B cell (primary cell): ENCODE data around the gene MLIP. TPM values are rescaled to one million over a fixed set of nuclear protein-coding genes. Genes with fewer than 3 reads are reported as not detected.

Source experiments
- ATAC-seq: fragments of 200-7000 bp; cut with Tn5 transposase; one replicate; pipeline ENCODE4 v1.10.0; 2021; ENCODE audit warnings: low read depth, mild to moderate bottlenecking, moderate number of reproducible peaks, moderate library complexity
- CTCF ChIA-PET: fragments of 350-600 bp; sonication (Branson Sonifier 250); formaldehyde crosslinking; loops from one replicate; lab custom pipeline; 2021; ENCODE audit warnings: antibody characterized with exemption, inconsistent platforms; lab: Charles Lee
- POLR2A ChIA-PET: fragments of 350-600 bp; sonication (Branson Sonifier 250); formaldehyde crosslinking; loops from one replicate; lab custom pipeline; 2021; ENCODE audit warnings: antibody characterized with exemption; lab: Charles Lee
- DNase-seq: peaks from one replicate; pipeline ENCODE4 v3.0.0; 2013
- H2AFZ ChIP-seq: 2 replicates; pipeline ENCODE4 v1.6.1; 2012; ENCODE audit warnings: mild to moderate bottlenecking, low read depth, low read length; ENCODE audit not compliant: insufficient read depth, poor library complexity, severe bottlenecking
- H3K27ac ChIP-seq, 2 donors: 1 replicate in 1 of 2; 2 replicates in 1 of 2; pipeline ENCODE4 v1.5.1; 2012 to 2013; ENCODE audit warnings: low read length in 2 of 2, mild to moderate bottlenecking in 2 of 2, moderate library complexity in 1 of 2
- H3K27me3 ChIP-seq, 4 experiments: fragments of 200-600 bp in 1 of 4; sonication (generic) in 1 of 4; replicated peaks in 1 of 4; 1 replicate in 2 of 4; 2 replicates in 2 of 4; pipeline versions ENCODE4 v1.6.1 to v1.7.0; 2013 to 2016; ENCODE audit warnings: low read length in 3 of 4, mild to moderate bottlenecking in 2 of 4, mixed read lengths in 1 of 4, moderate library complexity in 1 of 4; ENCODE audit not compliant: insufficient read depth in 4 of 4, control insufficient read depth in 3 of 4; ENCODE audit errors: control extremely low read depth in 1 of 4
- H3K36me3 ChIP-seq, 2 experiments: replicated peaks in 1 of 2; 1 replicate in 1 of 2; 2 replicates in 1 of 2; pipeline versions ENCODE4 v1.6.1 to v1.7.1; 2013; ENCODE audit warnings: low read length in 1 of 2; ENCODE audit not compliant: insufficient read depth in 2 of 2, control insufficient read depth in 1 of 2; ENCODE audit errors: control extremely low read depth in 1 of 2, extremely low read depth in 1 of 2
- H3K4me1 ChIP-seq, 2 donors: fragments of 200-600 bp in 1 of 2; sonication (generic) in 1 of 2; 1 replicate in 1 of 2; 2 replicates in 1 of 2; pipeline versions ENCODE4 v1.5.1 to v1.6.1; 2013 to 2017; ENCODE audit warnings: low read length in 2 of 2; ENCODE audit not compliant: control insufficient read depth in 2 of 2, insufficient read depth in 2 of 2
- H3K4me2 ChIP-seq: replicated peaks from 2 replicates; pipeline ENCODE3; 2012; ENCODE audit warnings: mild to moderate bottlenecking, low read depth, low read length; ENCODE audit not compliant: poor library complexity, severe bottlenecking
- H3K4me3 ChIP-seq, 5 experiments: fragments of 200-600 bp in 1 of 5; sonication (generic) in 1 of 5; 1 replicate in 3 of 5; 2 replicates in 2 of 5; pipeline versions ENCODE4 v1.5.1 to v1.7.0; 2011 to 2016; ENCODE audit warnings: low read length in 4 of 5, mild to moderate bottlenecking in 4 of 5, low read depth in 2 of 5, control low read depth in 1 of 5, moderate library complexity in 1 of 5; ENCODE audit not compliant: insufficient read depth in 1 of 5; ENCODE audit errors: control extremely low read depth in 1 of 5, extremely low read depth in 1 of 5
- H3K79me2 ChIP-seq: fragments of 200-600 bp; sonication (generic); one replicate; pipeline ENCODE4 v1.6.0; 2016; ENCODE audit warnings: low read length; ENCODE audit not compliant: control insufficient read depth, insufficient read depth
- H3K9ac ChIP-seq: fragments of 200-600 bp; sonication (generic); 2 replicates; pipeline ENCODE4 v1.6.1; 2017; ENCODE audit warnings: mild to moderate bottlenecking, low read length, moderate library complexity
- H3K9me3 ChIP-seq, 3 donors: one replicate each; pipeline versions ENCODE4 v1.6.1 to v1.7.1; 2013; ENCODE audit warnings: low read length in 2 of 3; ENCODE audit not compliant: control insufficient read depth in 2 of 3, insufficient read depth in 1 of 3; ENCODE audit errors: control extremely low read depth in 1 of 3
- H4K20me1 ChIP-seq: 2 replicates; pipeline ENCODE4 v1.6.0; 2012; ENCODE audit warnings: mild to moderate bottlenecking, low read length; ENCODE audit not compliant: insufficient read depth, control insufficient read depth, poor library complexity, severe bottlenecking
- H3K27ac Mint-ChIP-seq: one replicate; pipeline ENCODE4 v1.8.0; 2021; ENCODE audit warnings: mixed read lengths
- H3K27me3 Mint-ChIP-seq: one replicate; pipeline ENCODE4 v1.8.0; 2021; ENCODE audit warnings: mixed read lengths
- H3K4me1 Mint-ChIP-seq: one replicate; pipeline ENCODE4 v1.8.0; 2021; ENCODE audit warnings: mixed read lengths
- H3K4me3 Mint-ChIP-seq: one replicate; pipeline ENCODE4 v1.8.0; 2021; ENCODE audit warnings: mixed read lengths
- H3K9me3 Mint-ChIP-seq: one replicate; pipeline ENCODE4 v1.8.0; 2022; ENCODE audit warnings: mixed read lengths; ENCODE audit not compliant: insufficient read depth
- CTCF ChIP-seq: fragments of 200-600 bp; IDR thresholded peaks from one replicate; pipeline ENCODE4 v1.8.0; 2022; ENCODE audit warnings: antibody characterized with exemption, mild to moderate bottlenecking
- EZH2 ChIP-seq: IDR thresholded peaks from 2 replicates; pipeline ENCODE4 v1.6.1; 2012; ENCODE audit warnings: borderline replicate concordance, low read depth, mild to moderate bottlenecking, moderate library complexity, low read length; ENCODE audit not compliant: insufficient read depth, poor library complexity, severe bottlenecking
- WGBS: methylation state at CpG from one replicate; pipeline ENCODE4 v1.1.5; 2013; ENCODE audit warnings: missing lambda C conversion rate; ENCODE audit not compliant: insufficient coverage; 5-methylcytosine and 5-hydroxymethylcytosine counted together
- intact Hi-C: fragments of 100-400 bp; cut with micrococcal nuclease; formaldehyde crosslinking; loops from one replicate; pipeline ENCODE4 v1.10.0; 2022
- polyA plus RNA-seq: library from polyadenylated mRNA; depleted of rRNA; stranded (reverse); fragments of >200 nt; gene quantifications from 2 replicates; pipeline ENCODE4 v1.2.3, GENCODE V29; 2012
- total RNA-seq, 2 donors: library from RNA; stranded (reverse); fragments of 120-200 nt in 1 of 2; gene quantifications; 1 replicate in 1 of 2; 2 replicates in 1 of 2; pipeline versions ENCODE4 v1.2.3 to v1.2.4, GENCODE V29; 2013 to 2022

Gene MLIP
- total and polyA plus RNA-seq, 2 donors (not counting 1 experiment from before 2014, with no cell fraction given), result not detected

DNA sequence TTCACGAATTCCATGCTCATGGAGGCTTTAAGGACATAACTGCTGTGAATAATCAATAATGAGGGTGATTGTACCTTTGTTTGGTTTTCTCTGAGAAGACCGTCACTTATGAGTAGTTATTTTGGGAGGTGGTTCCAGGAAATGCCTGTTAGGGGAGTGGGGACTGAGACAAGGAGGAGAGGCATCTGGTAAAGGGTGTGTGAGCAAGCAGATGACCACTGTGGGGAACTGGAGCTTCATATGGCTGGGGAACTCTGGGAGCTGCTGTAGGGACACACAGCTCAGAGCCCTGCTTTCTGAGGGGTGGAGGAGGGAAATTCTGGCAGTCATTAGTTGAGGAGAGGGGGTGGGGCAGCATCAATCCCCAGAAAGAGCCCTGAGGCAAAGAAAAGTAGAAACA is 125.7 kb downstream of the MLIP start:
- ChIA-PET POLR2A (no interaction called here), CTCF (no interaction called here)
- no peak overlapping the region for H3K27ac ChIP-seq
- WGBS, result 70% methylated on average over 2 of the region's 2 CpGs
- intact Hi-C loops, result no loop called here
- H3K9ac ChIP-seq, result no peak overlapping the region
- H2AFZ ChIP-seq, result no peak overlapping the region
- no peak for ATAC-seq
- no peaks in the 10 kb centered on the region for H3K36me3 ChIP-seq
- H3K9me3 ChIP-seq, result no peaks in the 10 kb centered on the region
- no peak overlapping the region for H3K4me2 ChIP-seq
- H3K27ac Mint-ChIP-seq, result no peak overlapping the region
- H3K79me2 ChIP-seq, result no peaks in the 10 kb centered on the region
- DNase-seq, result no peak
- H3K4me3 Mint-ChIP-seq, result no peak overlapping the region
- H3K9me3 Mint-ChIP-seq, result no peaks in the 10 kb centered on the region
- H3K4me3 ChIP-seq, result no peak overlapping the region
- H3K27me3 ChIP-seq, result no peaks in the 10 kb centered on the region
- H3K4me1 ChIP-seq, result no peaks in the 10 kb centered on the region
- no peaks in the 10 kb centered on the region for H3K4me1 Mint-ChIP-seq
- no peaks in the 10 kb centered on the region for H3K27me3 Mint-ChIP-seq
- no peaks in the 10 kb centered on the region for H4K20me1 ChIP-seq
- TF ChIP-seq CTCF, result no peak
- TF ChIP-seq EZH2, result no peak

GRCh38 chr6:54238396-54238795 is 127.2 kb downstream of the MLIP start:
- no peaks in the 10 kb centered on the region for H3K36me3 ChIP-seq
- H3K27me3 ChIP-seq, result no peaks in the 10 kb centered on the region
- Mint-ChIP-seq H3K27ac (no peak overlapping the region), H3K27me3 (no peaks in the 10 kb centered on the region), H3K9me3 (no peaks in the 10 kb centered on the region), H3K4me1 (no peaks in the 10 kb centered on the region), H3K4me3 (no peak overlapping the region)
- DNase-seq (no peak), ATAC-seq (no peak)
- H3K9me3 ChIP-seq, result no peaks in the 10 kb centered on the region
- H3K79me2 ChIP-seq, result no peaks in the 10 kb centered on the region
- intact Hi-C loops, result no loop called here
- TF ChIP-seq CTCF (no peak), EZH2 (no peak)
- no peak overlapping the region for H3K9ac ChIP-seq
- H2AFZ ChIP-seq, result no peak overlapping the region
- H3K4me2 ChIP-seq, result no peak overlapping the region
- H3K4me1 ChIP-seq, result no peaks in the 10 kb centered on the region
- POLR2A ChIA-PET, result no interaction called here
- H3K27ac ChIP-seq, result no peak overlapping the region
- WGBS, result 80% methylated on average over 1 of the region's 1 CpG
- H4K20me1 ChIP-seq, result no peaks in the 10 kb centered on the region
- no peak overlapping the region for H3K4me3 ChIP-seq
- CTCF ChIA-PET, result no interaction called here
